ENCODE data around the gene EIF4G2.

DNA sequence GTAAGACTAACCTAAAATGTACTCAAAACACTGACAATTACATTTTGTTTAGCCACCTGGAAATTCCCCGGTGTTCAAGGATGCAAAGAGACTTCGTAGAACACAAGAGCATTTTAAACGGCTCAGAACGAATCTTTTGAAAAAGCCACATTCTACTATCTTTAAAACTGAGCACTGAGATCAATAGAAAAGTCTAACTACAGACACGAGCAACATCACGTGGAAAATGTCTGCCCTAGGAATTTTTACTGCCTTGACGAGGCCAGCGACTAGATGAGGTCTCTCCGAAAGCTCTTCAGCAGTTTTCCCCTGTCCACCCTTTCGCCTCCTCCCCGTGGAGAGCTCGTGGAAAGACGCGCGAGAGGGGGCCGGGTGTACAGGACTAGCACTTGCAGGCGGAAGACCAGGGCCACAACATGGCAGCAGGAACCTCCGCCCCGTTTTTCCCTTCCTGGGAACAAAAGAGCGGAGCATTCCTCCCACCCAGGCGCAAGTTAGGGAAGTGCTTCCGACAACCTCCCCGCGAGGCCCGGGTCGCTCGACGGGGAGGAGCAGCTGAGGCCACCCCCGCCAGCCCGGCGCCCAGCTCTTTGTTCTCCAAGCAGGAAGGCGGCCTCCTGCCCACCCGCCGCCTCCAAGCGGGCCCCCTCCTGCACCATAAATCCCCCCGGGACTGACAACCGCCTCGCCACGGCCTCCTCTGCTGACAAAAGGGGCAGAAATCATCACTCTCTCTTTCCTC, 1.1 kb downstream of the EIF4G2 start:
- no peak for TF ChIP-seq POLR2AphosphoS5 (IDR thresholded peaks at IDR 0.05; ENCODE audit: borderline replicate concordance, low read depth, low read length)
- no peak for TF ChIP-seq EZH2 (IDR thresholded peaks at IDR 0.05)

All from SK-N-MC (cell line).